Measurements from ENCODE around the gene ITGB4. TPM values are rescaled to one million over a fixed set of nuclear protein-coding genes. Genes with fewer than 3 reads are reported as not detected.

ITGB4 gene
- total RNA-seq: 100 to 1,000 TPM; 153 to 307 (median 246) TPM
- long read RNA-seq, donor 1, full-length matches to known transcripts: 27 of 125 reads
- long read RNA-seq, donor 1, partial matches to known transcripts: 72 of 125 reads
- long read RNA-seq, donor 1, other reads (novel, unspliced or antisense): 26 of 125 reads
- long read RNA-seq, donor 2, full-length matches to known transcripts: 2 of 28 reads
- long read RNA-seq, donor 2, partial matches to known transcripts: 21 of 28 reads
- long read RNA-seq, donor 2, other reads (novel, unspliced or antisense): 5 of 28 reads

DNA sequence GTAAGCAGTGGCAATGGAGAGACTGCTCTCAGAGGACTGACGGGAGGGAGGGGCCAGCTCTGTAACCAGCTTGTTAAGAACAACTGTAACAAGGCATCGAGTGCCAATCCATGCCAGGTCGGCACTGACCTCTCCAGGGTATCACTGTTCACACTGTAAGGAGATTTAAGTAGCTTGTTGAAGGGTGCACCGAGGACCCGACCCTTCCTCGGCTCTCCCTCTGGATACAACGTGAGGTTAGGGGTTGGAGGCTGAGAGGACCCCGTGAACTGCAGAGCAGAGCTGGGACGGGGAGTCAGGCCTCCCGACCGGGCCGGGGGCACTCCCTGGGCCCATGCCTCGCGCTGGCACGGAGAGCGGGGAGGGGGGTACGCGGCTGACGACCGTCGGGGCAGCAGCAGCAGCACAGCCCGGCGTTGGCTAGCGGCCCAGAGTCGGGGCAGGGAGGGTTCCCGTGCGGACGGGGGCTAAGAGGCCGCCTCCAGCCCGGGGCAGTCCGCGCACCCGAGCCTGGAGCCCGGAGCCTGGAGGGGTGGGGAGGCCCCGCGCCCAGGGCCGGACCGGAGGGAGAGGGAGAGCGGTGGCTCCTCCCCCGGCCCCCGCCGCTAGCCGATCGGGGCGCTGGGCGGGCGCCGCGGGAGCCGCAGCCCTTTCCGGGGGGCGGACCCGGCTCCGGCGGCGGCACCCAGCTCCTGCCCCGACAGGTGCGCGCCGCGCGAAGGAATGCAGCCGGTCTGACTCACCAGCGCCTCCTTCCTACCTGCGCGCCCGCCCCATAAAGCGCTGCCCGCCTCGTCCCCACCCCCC is at the start of gene ITGB4:
ITGB4 (plus strand) TSS at position 804 of the 807 bp plus-strand sequence. CDS start 3,245 bp downstream, outside the sequence.
- no peaks in the 10 kb centered on the region for H3K36me3 ChIP-seq (ENCODE audit: low read depth)
- TF ChIP-seq CTCF (IDR thresholded peaks at IDR 0.05): no peak
- no peaks in the 10 kb centered on the region for H3K9me3 ChIP-seq
- H3K4me1 ChIP-seq (ENCODE audit: low read depth): peaks cover 24% of the 10 kb centered on the region
- peak within 1 kb of the TSS; percentile 48 for H3K4me3 ChIP-seq
- ATAC-seq (peak; percentile 77), DNase-seq (peak; percentile 89 to 92 (median 91))
- intact Hi-C loops (cut with DNase I, micrococcal nuclease): no loop called here

GRCh38 chr17:75672011-75672410 is 49.2 kb upstream of the ITGB4 start:
- Histone ChIP-seq H3K9me3 (no peaks in the 10 kb centered on the region), H3K4me1 (ENCODE audit: low read depth) (peaks cover 18% of the 10 kb centered on the region), H3K4me3 (no peak overlapping the region), H3K36me3 (ENCODE audit: low read depth) (no peaks in the 10 kb centered on the region)
- DNase-seq (no peak), ATAC-seq (no peak)
- no peak for TF ChIP-seq CTCF (IDR thresholded peaks at IDR 0.05)
- intact Hi-C loops (cut with DNase I, micrococcal nuclease): loop anchor here in 1 of 2 donors (5.0 kb wide), 1 partner anchor 80 kb away; no protein-coding TSS in a partner anchor

DNA sequence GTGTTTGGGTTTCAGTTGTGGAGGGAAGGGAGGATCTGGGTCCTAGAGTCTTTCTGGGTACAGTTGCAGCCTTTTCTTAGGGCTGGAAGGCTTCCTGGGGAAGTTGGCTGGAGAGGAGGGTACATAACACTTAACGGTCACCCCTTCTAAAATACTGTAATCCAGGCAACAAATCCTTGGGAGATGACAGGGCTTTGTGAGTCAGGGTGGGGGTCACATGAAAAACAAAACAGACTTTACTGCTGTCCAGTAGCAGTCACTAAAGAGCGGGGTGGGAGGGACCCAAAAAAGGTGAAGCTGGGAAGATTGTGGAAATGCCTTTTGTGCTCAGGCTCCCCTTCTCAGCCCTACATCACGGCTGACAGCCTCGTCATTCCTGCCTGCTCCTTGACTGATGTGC is 47.8 kb upstream of the ITGB4 start:
- no peak for ATAC-seq
- no peaks in the 10 kb centered on the region for H3K9me3 ChIP-seq
- intact Hi-C loops (cut with DNase I, micrococcal nuclease): loop anchor here in 1 of 2 donors (5.0 kb wide), 1 partner anchor 79 kb away; no protein-coding TSS in a partner anchor
- TF ChIP-seq CTCF (IDR thresholded peaks at IDR 0.05): no peak
- peaks cover 9% of the 10 kb centered on the region for H3K4me1 ChIP-seq (ENCODE audit: low read depth)
- H3K4me3 ChIP-seq: no peak overlapping the region
- no peaks in the 10 kb centered on the region for H3K36me3 ChIP-seq (ENCODE audit: low read depth)
- DNase-seq: no peak

DNA sequence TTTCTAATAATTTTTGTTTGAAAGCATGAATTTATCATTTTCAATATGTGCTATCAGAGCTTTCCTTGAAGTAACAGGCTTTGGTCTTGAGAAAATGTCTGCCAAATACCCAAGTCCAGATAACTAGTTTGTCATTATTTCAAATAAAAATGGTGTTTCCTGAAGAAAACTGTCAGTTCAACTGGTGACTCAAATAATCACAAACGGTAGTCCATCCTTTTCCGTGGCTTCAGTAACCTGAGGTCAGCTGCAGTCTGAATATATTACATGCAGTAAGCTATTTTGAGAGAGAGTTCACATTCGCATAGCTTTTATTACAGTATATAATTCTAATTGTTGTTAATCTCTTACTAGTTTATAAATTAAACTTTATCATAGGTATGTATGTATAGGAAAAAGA is 44.8 kb upstream of the ITGB4 start:
- no peaks in the 10 kb centered on the region for H3K36me3 ChIP-seq (ENCODE audit: low read depth)
- no peak for TF ChIP-seq CTCF (IDR thresholded peaks at IDR 0.05)
- DNase-seq: no peak
- intact Hi-C loops (cut with DNase I, micrococcal nuclease): loop anchor here in 1 of 2 donors (5.0 kb wide), 1 partner anchor 71 kb away; no protein-coding TSS in a partner anchor
- H3K9me3 ChIP-seq: no peaks in the 10 kb centered on the region
- peaks cover 13% of the 10 kb centered on the region for H3K4me1 ChIP-seq (ENCODE audit: low read depth)
- H3K4me3 ChIP-seq: no peak overlapping the region
- no peak for ATAC-seq

DNA sequence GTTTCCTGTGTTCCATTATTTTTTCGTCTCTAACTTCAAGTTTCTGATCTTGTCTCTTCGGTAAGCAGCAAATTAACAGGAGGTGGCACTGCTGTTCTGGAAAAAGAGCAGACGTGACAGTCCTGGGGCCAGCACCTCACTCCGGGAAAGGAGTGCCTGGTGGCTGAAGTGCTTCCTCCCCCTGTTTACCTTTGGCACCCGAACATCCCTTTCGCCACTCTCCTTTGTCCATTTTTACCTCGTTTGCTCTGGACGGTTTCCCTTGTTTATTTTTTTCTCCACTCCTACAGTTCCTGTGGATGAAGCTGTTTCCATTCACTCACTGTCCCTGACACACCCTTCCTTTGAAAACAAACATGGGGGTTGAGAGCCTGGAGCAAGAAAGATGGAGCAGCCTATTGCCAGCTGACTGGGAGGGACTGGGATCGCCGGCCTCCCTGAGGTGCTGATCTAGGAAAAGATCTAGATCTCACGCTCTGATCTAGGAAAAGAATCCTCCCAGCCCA is 41.5 kb upstream of the ITGB4 start:
- H3K9me3 ChIP-seq: no peaks in the 10 kb centered on the region
- peaks cover 20% of the 10 kb centered on the region for H3K4me1 ChIP-seq (ENCODE audit: low read depth)
- ATAC-seq (peak; percentile 72), DNase-seq (peak in 2 of 3 donors; percentile 48 to 75)
- peak; percentile 22 for TF ChIP-seq CTCF (IDR thresholded peaks at IDR 0.05)
- no peaks in the 10 kb centered on the region for H3K36me3 ChIP-seq (ENCODE audit: low read depth)
- intact Hi-C loops (cut with DNase I, micrococcal nuclease): loop anchor here in 1 of 2 donors (5.0 kb wide), 1 partner anchor 68 kb away; no protein-coding TSS in a partner anchor
- no peak overlapping the region for H3K4me3 ChIP-seq

All from mucosa of descending colon (tissue), 3 donors.